ENCODE results near the gene NYNRIN.

NYNRIN gene

DNA sequence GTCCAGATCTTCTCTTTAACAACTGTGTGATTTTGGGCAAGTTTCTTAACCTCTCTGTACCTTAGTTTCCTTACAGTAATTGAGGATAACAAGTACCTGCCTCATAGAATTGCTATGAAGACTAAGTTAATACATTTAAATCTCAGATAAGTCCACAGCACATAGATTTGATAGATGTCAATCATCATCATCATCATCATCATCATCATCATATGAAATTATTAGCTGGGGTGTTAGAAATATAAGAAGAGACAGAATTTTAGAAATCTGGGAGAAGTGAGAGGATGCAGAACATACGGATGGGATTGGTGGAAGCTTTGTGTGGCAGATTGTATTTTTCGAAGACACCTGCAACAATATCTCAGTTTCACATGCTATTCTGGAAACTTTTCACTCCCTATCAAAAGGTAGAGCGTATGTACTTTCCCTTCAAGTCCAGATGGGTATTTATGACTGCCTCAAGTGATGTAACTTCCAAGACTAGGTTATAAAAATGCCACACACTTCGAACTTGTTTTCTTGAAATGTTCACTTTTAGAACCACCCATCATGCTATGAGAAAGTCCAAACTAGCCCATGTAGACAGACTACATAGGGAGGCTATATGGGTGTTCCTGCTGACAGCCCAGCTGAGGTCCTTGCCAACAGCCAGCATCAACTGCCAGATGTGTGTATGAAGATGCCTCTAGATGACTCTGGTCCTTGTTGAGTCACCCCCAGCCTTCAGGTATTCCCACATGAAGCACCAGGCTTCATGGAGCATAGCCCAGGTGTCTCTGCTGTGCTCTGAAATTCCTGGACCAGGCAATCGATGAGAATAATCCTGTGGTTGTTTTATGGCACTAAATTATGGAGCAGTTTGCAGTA, 64.4 kb downstream of the NYNRIN start:
- DNase-seq: no peak

DNA sequence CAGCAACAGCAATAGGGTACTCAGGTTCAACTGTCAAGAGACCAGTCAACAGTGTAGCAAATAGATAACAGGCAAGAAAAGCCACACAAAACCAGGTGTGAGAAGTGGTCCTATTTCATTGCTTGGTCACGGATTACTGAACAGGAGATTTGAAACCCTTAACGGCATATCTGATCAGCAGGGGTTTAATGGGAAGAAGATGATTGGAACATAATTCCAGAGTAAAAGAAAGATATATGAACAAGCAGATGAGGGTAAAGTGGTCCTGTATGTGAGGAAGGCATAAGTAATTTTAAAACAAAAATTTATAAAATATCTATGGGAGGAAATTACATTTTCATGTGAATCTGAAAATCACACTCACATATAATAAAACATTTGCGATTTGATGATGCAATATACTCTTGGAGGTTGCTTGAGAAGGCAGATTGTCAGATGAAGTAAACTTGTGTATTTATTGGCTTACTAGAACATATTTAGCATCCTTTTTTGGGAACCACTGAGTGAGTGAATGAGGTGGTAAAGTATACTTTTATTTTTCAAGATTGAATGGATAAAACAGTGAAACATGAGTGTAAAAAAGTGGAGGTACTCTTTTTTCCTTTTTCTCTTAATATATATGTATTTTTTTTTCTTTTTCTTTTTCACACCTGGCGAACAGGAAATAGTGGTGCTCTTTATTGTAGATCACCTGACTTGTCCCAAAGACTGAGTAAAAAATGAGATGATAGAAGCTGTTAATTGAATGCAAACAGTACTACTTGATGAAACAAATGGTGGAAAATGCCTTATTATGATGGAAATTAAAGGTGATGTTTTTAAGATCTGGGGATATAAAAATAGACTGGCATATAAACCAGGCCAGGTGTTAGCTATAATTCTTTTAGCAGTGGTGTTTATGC, 65.3 kb downstream of the NYNRIN start:
- DNase-seq: no peak

DNA sequence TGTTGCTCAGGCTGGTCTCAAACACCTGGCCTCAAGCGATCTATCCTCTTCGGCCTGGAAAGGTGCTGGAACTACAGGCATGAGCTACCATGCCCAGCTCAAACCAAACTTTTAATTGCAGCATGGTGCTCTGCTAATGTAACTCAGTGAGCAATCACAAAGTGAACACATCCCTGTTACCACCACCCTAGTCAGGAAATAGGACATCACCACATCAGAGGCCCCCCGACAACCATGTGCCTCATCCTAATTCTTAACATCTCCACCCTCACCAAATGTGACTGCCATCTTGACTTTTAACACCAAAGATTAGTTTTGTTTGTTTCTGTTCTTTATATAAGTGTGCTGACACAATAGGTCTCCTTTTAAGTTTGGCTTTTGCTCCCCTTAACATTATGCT, 66.6 kb downstream of the NYNRIN start:
- DNase-seq: no peak

DNA sequence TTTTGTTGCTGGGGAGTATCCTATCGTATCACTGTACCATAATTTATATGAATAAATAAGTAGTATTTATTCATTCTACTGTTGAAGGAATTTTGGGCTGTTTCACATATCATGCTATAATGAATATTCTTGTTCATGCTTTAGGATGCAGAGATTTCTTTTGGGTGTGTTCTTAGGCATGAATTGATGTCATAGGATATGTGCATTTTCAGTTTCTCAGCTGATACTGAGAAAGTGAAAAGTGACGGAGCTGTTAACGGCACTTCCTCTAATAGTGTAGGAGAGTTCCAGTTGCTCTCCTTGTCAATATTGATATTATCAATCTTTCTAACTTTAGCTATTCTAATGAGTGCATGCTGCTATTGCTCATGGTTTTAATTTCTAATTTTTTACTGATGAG, 67.0 kb downstream of the NYNRIN start:
- no peak for DNase-seq
